HG02623 (cell line): Measurements from ENCODE around the gene UBAC1.
"Not testable (repeated sequence)": the region's sequence is repeated elsewhere in the genome, so short reads cannot be mapped to it uniquely, and the experiment has no call there.

ENCODE experiments used
- ATAC-seq: cut with Tn5 transposase; IDR thresholded peaks from one replicate; pipeline ENCODE4 v1.9.1; 2021; ENCODE audit warnings: moderate library complexity; ENCODE audit not compliant: unreplicated experiment

UBAC1 gene

DNA sequence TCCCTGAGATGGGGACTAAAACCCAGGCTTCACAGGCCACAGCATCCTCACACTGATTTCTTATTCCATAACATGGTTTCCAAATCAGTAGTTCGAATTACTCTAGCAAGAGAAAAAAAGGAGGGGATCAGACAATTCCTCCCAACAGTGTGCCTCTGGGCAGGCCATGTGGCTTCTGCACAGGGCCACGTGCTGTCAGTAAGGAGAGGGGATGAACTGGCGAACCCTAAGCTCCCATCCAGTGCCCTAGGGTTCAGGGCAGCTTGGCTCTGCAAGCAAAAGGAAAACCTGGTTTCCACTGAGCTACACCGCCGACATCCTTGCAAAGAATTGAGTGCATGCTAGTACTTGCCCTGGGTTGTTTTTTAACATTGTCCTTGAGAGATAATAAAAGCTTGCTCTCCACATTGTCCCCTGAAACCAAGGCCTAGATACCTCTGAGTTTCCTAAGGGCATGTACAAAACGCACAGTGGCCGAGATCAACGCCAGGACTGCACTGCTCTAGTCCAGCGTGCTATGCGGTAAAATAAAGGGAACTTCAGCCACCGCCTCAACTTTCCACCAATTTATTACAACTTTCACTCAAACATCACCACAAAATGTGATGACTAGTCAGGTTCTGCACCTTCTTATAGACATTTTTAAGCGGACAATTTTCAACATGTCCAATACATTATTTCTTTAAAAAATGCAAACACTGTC, 58.4 kb downstream of the UBAC1 start:
- ATAC-seq = no peak

DNA sequence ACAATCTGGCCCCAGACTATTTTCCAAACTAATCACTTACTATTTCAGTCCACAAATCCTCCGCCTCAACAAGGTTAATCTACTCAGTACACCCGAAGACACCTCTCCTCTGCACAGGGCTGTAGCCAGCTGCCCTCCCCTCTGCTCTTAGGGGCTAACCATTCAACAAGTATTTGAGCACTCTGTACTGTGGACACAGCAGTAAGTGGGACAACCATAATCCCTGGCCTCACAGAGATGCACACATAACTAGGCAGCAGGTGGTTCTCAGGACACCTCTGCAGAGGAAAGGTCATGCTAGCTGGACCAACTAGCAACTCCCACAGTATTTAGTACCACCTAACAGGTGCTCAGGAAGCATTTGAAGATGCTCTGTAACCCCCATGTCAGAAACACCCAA, 59.3 kb downstream of the UBAC1 start:
- no peak for ATAC-seq

DNA sequence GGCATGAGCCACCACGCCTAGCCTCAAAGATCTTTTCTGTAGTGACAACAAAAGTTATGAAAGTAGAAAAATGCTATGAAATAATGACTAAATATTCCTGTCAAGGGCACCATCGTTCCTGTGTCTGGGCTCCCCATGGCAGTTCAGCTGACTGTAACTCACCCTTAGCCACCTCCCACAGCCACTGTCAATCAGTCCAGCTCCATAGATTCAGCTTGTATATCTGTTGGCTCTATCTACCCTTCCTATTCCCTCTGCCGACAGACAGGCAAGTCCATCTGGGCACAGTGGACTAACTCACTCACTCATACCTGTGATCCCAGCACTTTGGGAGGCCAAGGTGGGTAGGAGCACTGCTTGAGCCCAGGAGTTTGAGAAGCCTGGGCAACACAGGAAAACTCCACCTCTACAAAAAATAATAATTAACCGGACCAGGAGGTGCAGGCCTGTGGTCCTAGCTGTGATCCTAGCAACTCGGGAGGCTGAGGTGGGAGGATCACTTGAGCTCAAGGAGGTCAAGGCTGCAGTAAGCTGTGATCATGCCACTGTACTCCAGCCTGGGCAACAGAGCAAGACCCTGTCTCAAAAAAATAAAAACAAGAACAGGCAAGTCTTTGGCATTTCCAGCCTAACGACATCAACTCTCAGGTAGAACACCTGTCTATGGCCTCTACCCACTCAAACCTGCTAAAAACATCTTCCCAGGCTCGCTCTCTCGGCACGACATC, 60.0 kb downstream of the UBAC1 start:
- ATAC-seq = no peak

DNA sequence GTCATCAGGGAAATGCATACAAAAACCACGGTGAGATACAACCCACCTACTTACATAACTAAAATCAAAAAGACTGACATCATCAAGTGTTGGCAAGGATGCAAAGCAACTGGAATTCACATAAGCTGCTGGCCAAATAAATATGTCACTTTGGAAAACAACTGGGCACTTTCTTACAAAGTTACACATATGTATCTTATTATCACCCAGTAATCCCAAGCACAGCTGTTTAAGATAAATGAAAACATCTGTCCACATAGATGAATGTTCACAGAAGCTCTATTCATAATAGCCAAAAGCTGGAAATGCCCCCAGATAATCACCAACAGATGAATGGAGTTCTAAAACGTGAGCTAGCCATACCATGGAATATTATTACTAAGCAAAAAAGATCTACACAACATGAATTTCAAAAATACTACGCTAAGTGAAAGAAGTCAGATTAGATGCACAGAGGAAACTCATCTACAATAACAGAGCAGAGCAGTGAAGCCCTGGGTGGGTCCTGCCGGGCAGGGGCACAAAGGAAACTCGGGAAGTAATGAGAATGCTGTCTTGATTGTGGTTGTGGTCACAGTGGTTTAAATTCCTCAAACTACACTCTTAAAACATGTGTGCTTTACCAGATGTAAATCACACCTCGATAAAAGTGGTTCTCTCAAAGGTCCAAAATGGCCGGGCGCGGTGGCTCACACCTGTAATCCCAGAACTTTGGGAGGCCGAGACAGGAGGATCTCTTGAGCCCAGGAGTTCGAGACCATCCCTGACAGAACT, 62.4 kb downstream of the UBAC1 start:
- ATAC-seq = no peak

GRCh38 chr9:135896626-135897025, 64.5 kb downstream of the UBAC1 start:
- ATAC-seq = no peak

- no peak for ATAC-seq
Observed at GRCh38 chr9:135896205-135896604, 65.0 kb downstream of the UBAC1 start.

DNA sequence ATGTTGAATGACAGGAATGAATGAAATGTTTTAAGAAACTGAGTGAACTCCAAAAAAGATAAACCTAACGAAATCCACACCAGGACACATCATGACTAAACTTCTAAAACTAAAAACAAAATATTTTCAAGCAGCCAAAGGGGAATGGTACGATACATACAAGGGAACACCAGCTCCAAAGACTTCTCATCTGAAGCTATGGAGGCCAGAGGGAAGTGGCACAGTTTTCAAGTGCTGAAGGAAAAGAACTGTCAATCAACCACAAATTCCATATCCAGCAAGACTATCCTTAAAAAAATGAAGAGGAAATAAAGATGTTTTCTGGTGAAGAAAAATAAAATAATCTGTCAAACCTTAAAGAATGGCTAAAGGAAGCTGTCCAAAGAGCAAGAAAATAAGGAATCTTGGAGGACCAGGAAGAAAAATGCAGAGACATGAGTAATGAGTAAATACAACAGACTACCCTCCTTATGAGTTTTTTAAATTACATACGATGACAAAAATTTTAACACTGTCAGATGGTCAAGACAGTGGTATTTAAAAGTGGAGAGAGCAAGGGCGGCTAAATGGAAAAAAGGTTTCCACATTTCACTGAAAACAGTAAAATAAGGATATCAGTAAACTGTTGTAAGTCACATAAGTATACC, 65.8 kb downstream of the UBAC1 start:
- ATAC-seq = no peak

GRCh38 chr9:135893104-135893503, 68.1 kb downstream of the UBAC1 start:
- no peak for ATAC-seq

DNA sequence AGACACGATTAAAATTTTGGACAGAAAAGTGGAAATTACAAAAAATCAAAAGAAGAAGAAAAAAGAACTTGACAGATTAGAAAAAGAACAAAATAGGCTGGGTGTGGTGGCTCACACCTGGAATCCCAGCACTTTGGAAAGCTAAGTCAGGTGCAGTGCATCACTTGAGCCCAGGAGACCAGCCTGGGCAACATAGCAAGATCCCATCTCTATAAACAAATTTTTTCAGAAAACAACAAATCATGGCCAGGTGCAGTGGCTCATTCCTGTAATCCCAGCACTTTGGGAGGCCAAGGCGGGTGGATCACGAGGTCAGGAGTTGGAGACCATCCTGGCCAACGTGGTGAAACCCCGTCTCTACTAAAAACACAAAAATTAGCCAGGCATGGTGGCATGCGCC, 68.8 kb downstream of the UBAC1 start:
- not testable (repeated sequence) for ATAC-seq

DNA sequence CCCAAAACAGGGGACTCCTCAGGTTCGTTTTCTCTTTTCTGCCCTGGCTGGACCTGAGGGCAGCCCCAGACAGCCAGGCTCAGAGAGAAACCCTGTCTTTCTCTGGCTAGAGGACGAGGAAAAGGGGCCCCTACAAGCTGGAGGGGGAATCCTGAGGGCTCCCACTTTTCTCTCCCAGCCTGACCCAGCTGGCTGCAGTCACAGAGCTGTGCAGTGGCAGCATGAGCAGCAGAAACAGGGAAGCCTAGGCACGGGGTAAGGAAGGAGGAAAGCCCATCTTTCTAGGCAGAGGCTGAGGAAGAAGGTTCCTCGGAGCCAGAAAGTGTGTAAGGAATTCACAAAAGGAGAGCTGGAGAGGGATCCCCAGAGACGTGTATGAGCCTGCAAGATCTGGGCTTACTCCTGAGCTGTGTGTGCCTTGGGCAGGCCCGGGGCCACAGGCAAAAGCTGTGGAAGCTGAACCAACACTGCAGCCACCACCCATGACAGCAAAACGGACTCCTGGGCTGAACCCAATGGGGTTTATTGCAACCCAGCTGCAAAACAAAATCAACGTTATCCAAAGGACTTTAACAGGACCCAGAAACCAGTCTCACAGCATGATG, 70.0 kb downstream of the UBAC1 start:
- ATAC-seq = no peak

GRCh38 chr9:135890190-135891026, 70.8 kb downstream of the UBAC1 start:
- ATAC-seq = no peak

DNA sequence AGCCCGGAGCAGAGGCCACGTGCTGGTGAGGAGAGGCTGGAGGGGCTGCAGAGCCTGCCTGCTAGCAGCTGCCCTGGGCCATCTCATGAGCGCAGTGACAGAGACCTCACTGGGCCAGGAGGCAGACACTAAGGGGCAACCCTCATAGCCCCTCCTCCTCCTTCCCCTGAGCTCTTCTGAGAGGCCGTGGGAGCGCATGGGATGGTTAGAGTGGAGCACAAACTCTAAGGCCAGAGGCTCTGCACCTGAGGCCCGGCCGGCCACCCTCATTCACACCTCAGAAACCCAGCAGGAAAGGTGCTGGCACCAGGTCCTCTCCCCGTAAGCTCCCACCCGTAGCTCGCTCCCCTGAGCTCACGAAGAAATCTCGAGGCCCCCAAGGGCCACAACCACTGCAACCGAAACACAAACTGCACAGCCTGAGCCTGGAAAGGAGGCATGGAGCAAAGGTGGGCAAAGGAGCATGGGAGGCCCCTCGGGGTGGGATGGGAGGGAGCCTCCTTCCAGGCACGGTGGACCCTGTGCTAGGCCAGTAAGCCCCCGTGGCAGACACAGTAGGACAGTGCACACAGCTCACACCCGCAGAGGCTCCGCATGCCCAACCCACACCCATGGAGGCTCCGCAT, 71.5 kb downstream of the UBAC1 start:
- ATAC-seq = no peak

GRCh38 chr9:135888766-135889394, 72.3 kb downstream of the UBAC1 start:
- ATAC-seq = no peak

DNA sequence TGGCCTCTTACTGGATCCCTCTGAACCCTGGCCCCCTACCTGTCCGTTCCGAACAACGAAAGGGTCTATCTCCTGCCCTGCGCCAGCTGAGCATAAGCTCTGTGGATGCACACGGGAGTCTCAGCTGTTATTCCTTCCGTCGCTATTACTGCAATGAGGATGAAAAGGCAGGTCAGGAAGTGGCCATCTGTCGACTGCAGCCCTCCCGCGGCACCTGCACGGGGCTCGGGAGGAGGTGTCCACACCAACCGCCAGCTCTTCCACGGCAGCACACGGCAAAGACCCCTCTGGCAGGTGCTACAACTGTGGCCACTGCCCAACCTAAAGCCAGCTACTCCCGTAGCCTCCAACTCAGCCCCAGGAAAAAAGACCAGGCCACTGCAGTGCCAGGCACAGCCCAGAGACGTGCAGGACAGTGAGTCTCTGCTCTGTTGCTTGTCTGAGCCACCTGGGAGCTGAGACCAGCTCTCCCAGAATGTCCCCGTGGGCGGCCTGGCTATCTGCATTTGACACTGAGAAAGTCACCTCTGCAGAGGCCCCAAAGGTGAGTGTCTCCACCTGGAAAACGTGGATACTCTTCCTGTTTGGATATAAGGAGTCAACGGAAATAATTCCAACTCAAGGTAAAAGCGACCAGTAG, 72.9 kb downstream of the UBAC1 start:
- ATAC-seq = no peak

DNA sequence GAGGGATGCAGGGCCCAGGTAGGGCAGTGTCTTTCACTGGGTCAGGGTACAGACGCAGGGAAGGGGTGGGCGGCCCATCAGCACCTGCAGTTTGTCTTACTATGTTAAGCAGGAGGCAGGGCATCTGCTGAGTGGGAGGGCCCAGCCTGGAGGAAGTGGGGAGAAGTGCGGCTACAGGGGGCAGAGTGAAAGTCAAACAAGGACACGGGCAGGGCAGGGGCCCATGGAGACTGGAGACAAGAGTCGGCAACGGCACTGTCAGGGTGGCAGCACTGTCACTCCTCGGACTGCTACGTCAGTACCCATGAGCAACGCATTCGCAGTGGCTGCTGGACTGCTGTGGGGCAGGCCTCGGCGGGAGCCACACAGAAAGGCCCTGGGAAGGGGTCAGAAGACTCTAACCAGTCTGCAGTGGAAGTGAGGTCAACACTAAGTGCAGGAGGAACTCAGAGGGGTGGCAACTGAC, 73.6 kb downstream of the UBAC1 start:
- no peak for ATAC-seq

DNA sequence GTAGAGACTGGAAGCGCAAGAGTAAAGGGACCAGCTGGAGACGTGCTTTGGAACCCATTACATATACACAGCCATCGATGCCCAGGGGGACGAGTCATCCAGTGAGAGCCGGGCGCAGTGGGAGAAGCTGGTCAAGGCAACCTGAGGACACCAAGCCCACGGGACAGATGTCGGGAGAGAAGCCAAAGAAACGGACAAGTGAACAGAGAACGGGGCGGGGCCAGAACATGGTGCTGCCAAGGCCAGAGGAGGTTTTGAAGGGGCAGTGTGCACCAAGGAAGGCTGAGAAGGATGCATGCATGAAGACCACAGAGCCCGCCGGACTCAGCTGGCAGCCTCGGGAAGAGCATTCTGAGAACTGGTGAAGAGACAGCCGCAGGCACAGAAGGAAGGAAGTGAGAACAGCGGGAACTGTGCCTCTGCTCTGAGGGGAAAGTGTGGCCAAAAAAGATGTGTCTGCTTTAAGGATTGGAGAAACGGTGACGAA, 74.1 kb downstream of the UBAC1 start:
- ATAC-seq = no peak

DNA sequence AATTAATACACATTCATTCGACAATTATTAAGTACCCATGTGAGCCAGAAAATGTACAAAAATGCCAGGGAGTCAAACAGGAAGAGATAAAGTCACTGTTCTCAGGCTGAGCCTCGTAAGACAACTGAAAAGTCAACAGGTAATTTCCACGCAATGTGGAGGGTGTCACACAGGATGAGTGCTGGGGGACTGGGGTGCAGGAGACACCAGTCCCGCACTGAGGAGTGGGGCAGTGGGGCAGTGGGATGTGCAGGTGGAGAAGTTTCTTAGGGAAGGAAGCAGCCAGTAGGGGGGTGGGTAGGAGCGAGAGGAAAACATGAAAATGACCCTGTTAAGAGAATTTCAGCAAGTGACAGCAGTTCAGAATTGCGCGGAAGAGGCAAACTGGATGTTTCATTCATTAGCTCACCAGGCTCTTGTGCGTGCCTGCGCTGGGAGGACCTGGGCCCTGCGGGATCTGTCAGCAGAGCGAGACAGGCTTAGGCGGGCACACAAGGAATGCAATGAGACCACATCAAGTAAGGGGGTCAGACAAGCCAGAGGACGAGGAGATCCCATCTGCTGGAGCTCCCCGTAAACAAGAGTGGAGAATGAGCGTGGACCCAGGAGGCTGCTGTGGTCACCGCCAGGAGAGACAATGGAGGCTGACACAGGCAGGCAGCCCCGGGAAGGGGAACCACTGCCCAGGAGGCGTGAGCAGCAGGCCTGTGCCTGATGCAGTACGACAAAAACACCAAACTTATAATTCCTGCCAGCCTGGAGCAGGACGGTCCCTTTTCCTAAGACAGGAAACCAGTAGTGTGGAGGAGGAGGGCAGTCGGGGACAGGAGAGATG, 74.8 kb downstream of the UBAC1 start:
- ATAC-seq = no peak
